Calu3 (cell line): ENCODE data around the gene ARHGAP45. TPM values are rescaled to one million over a fixed set of nuclear protein-coding genes. Genes with fewer than 3 reads are reported as not detected.

Experiments
- BruUV-seq: library from RNA; stranded (reverse); fragments of 400-500 nt; replicated peaks from 2 replicates; lab custom pipeline; 2021; lab: Mats Ljungman, UMichigan
- CTCF ChIA-PET: fragments of 300-600 bp; sonication (Branson Sonifier 250); formaldehyde crosslinking; loops from one replicate; lab custom pipeline; 2022; ENCODE audit warnings: antibody characterized with exemption; lab: Charles Lee
- DNase-seq: peaks from one replicate; pipeline ENCODE4 v3.0.0; 2022
- H3K27ac Mint-ChIP-seq: one replicate; pipeline ENCODE4 v1.8.0; 2022; ENCODE audit warnings: mixed read lengths; ENCODE audit not compliant: unreplicated experiment
- H3K27me3 Mint-ChIP-seq: one replicate; pipeline ENCODE4 v1.8.0; 2022; ENCODE audit warnings: mixed read lengths; ENCODE audit not compliant: unreplicated experiment
- H3K36me3 Mint-ChIP-seq: one replicate; pipeline ENCODE4 v1.8.0; 2022; ENCODE audit warnings: mild to moderate bottlenecking, moderate library complexity, mixed read lengths; ENCODE audit not compliant: insufficient read depth, unreplicated experiment
- H3K4me1 Mint-ChIP-seq: one replicate; pipeline ENCODE4 v1.8.0; 2022; ENCODE audit warnings: mild to moderate bottlenecking, low read depth, mixed read lengths; ENCODE audit not compliant: unreplicated experiment
- H3K4me3 Mint-ChIP-seq: one replicate; pipeline ENCODE4 v1.8.0; 2022; ENCODE audit warnings: mild to moderate bottlenecking, low read depth, moderate library complexity, mixed read lengths; ENCODE audit not compliant: unreplicated experiment
- H3K9me3 Mint-ChIP-seq: one replicate; pipeline ENCODE4 v1.8.0; 2022; ENCODE audit warnings: low read depth, mixed read lengths; ENCODE audit not compliant: unreplicated experiment
- CTCF ChIP-seq: fragments of 200-600 bp; IDR thresholded peaks from one replicate; pipeline ENCODE4 v1.8.0; 2022; ENCODE audit warnings: antibody characterized with exemption; ENCODE audit not compliant: unreplicated experiment
- intact Hi-C: fragments of 100-400 bp; cut with micrococcal nuclease; formaldehyde crosslinking; loops from one replicate; pipeline ENCODE4 v1.10.0; 2022; ENCODE audit not compliant: unreplicated experiment
- total RNA-seq: library from RNA; stranded (reverse); gene quantifications from 2 replicates; pipeline ENCODE4 v1.2.3, GENCODE V29; 2022

Gene ARHGAP45
- total RNA-seq, 1 experiment from 2014 or later: 10.4 TPM

- no peak for TF ChIP-seq CTCF
- Mint-ChIP-seq H3K27me3 (no peaks in the 10 kb centered on the region), H3K9me3 (no peaks in the 10 kb centered on the region), H3K4me1 (peaks cover 8% of the 10 kb centered on the region), H3K27ac (no peak overlapping the region), H3K4me3 (no peak overlapping the region), H3K36me3 (peaks cover 10% of the 10 kb centered on the region)
- CTCF ChIA-PET: no interaction called here
- no TSS peak for BruUV-seq
- no peak for DNase-seq
- intact Hi-C loops: no loop called here
Measured at GRCh38 chr19:1054102-1055027, 12.6 kb upstream of the ARHGAP45 start.

- H3K9me3 Mint-ChIP-seq: no peaks in the 10 kb centered on the region
- H3K4me3 Mint-ChIP-seq: no peak overlapping the region
- no peaks in the 10 kb centered on the region for H3K27me3 Mint-ChIP-seq
- BruUV-seq: no TSS peak
- H3K4me1 Mint-ChIP-seq: peaks cover 8% of the 10 kb centered on the region
- TF ChIP-seq CTCF: no peak
- H3K36me3 Mint-ChIP-seq: peaks cover 10% of the 10 kb centered on the region
- CTCF ChIA-PET: no interaction called here
- intact Hi-C loops: no loop called here
- DNase-seq: no peak
- H3K27ac Mint-ChIP-seq: no peak overlapping the region
Measured at GRCh38 chr19:1055028-1055425, 11.9 kb upstream of the ARHGAP45 start.

GRCh38 chr19:1055886-1056620 lies 10.9 kb upstream of the ARHGAP45 start:
- no peaks in the 10 kb centered on the region for H3K27me3 Mint-ChIP-seq
- CTCF ChIA-PET: no interaction called here
- intact Hi-C loops: no loop called here
- BruUV-seq: no TSS peak
- DNase-seq: no peak
- H3K4me3 Mint-ChIP-seq: no peak overlapping the region
- H3K9me3 Mint-ChIP-seq: no peaks in the 10 kb centered on the region
- peaks cover 8% of the 10 kb centered on the region for H3K4me1 Mint-ChIP-seq
- TF ChIP-seq CTCF: no peak
- H3K27ac Mint-ChIP-seq: no peak overlapping the region
- peaks cover 10% of the 10 kb centered on the region for H3K36me3 Mint-ChIP-seq

GRCh38 chr19:1057176-1057855 lies 9.7 kb upstream of the ARHGAP45 start:
- TF ChIP-seq CTCF: no peak

More at GRCh38 chr19:1057176-1057855, 9.7 kb upstream of the ARHGAP45 start:
- no TSS peak for BruUV-seq
- peaks cover 8% of the 10 kb centered on the region for H3K4me1 Mint-ChIP-seq
- CTCF ChIA-PET: no interaction called here
- DNase-seq: peak; percentile 42
- H3K4me3 Mint-ChIP-seq: no peak overlapping the region
- no peak overlapping the region for H3K27ac Mint-ChIP-seq
- H3K27me3 Mint-ChIP-seq: no peaks in the 10 kb centered on the region
- no peaks in the 10 kb centered on the region for H3K9me3 Mint-ChIP-seq
- intact Hi-C loops: no loop called here
- H3K36me3 Mint-ChIP-seq: peaks cover 14% of the 10 kb centered on the region
